Stomach (tissue), 19 donors: ENCODE measurements around the gene C1orf216. TPM values are rescaled to one million over a fixed set of nuclear protein-coding genes. Genes with fewer than 3 reads are reported as not detected.

ENCODE experiments used
- DNase-seq, 2 donors: peaks; one replicate each; pipeline versions ENCODE4 v3.0.0 to v3.0.0-alpha.2; 2013 to 2019
- H3K27ac ChIP-seq, 5 donors: fragments of 200-600 bp in 4 of 5; sonication (generic) in 4 of 5; one replicate each; pipeline ENCODE4 v1.5.1; 2013 to 2019; ENCODE audit warnings: mild to moderate bottlenecking in 1 of 5, moderate library complexity in 1 of 5
- H3K27me3 ChIP-seq, 3 donors: fragments of 200-600 bp; sonication (generic); one replicate each; pipeline ENCODE4 v1.5.1; 2017 to 2019; ENCODE audit warnings: mixed run types in 1 of 3
- H3K36me3 ChIP-seq, 4 donors: fragments of 200-600 bp; sonication (generic); 1 replicate in 3 of 4; 2 replicates in 1 of 4; pipeline ENCODE4 v1.5.1; 2016 to 2019
- H3K4me1 ChIP-seq, 4 donors: fragments of 200-600 bp; sonication (generic); one replicate each; pipeline ENCODE4 v1.5.1; 2016 to 2019
- H3K4me3 ChIP-seq, 4 donors: fragments of 200-600 bp; sonication (generic) in 3 of 4; one replicate each; pipeline ENCODE4 v1.5.1; 2016 to 2019; ENCODE audit warnings: mild to moderate bottlenecking in 1 of 4
- H3K9me3 ChIP-seq, 4 donors: fragments of 200-600 bp; sonication (generic); one replicate each; pipeline ENCODE4 v1.5.1; 2016 to 2019
- EP300 ChIP-seq: sonication (generic); formaldehyde crosslinking; IDR thresholded peaks from one replicate; pipeline ENCODE4 v1.6.1; 2017; ENCODE audit warnings: antibody characterized with exemption
- POLR2A ChIP-seq, 4 donors: fragments of 450-650 bp; IDR thresholded peaks; one replicate each; pipeline ENCODE4 v1.6.1; 2016; ENCODE audit warnings: antibody characterized with exemption in 4 of 4, control low read depth in 2 of 4, mild to moderate bottlenecking in 1 of 4, moderate library complexity in 1 of 4
- POLR2AphosphoS5 ChIP-seq, 3 donors: sonication (generic); formaldehyde crosslinking; IDR thresholded peaks; one replicate each; pipeline ENCODE4 v1.6.1; 2016; ENCODE audit warnings: antibody characterized with exemption in 3 of 3
- whole genome bisulfite sequencing, 5 donors: extraction: QIAGEN DNeasy Blood & Tissue Kit in 3 of 5; methylation state at CpG; one replicate each; pipeline versions ENCODE4 v1.1.5 to v1.1.7; 2013 to 2018; 5-methylcytosine and 5-hydroxymethylcytosine counted together
- intact Hi-C: fragments of 100-400 bp; cut with DNase I; formaldehyde crosslinking; loops from one replicate; pipeline ENCODE4 v1.15.1; 2023; ENCODE audit warnings: low total_unique reads
- long read RNA-seq, 10 donors: transcript quantifications; one replicate each; lab custom pipeline, GENCODE V29; 2026
- polyA plus RNA-seq, 3 donors: library from polyadenylated mRNA; stranded (reverse); fragments of 200-250 nt; gene quantifications; one replicate each; pipeline ENCODE4 v1.2.3, GENCODE V29; 2013
- total RNA-seq, 5 donors: library from RNA; depleted of rRNA; stranded (reverse); fragments of >200 nt; gene quantifications; one replicate each; pipeline versions ENCODE4 v1.1.0 to v1.2.3, GENCODE V29; 2014 to 2016
- TF ChIP-seq, protein P1 (sequence below), 7 experiments: fragments of 450-650 bp in 4 of 7; fragments of 200-600 bp in 3 of 7; sonication (generic) in 3 of 7; IDR thresholded peaks; one replicate each; pipeline ENCODE4 v1.5.1; 2016 to 2019; ENCODE audit warnings: antibody characterized with exemption in 7 of 7, control low read depth in 2 of 7, mild to moderate bottlenecking in 1 of 7
- donor health status: healthy with polysubstance abuse.
- donor health status: Bipolar disorder and iron deficiency.
- donor health status: healthy.

Gene C1orf216, protein sequence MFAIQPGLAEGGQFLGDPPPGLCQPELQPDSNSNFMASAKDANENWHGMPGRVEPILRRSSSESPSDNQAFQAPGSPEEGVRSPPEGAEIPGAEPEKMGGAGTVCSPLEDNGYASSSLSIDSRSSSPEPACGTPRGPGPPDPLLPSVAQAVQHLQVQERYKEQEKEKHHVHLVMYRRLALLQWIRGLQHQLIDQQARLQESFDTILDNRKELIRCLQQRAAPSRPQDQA
- total RNA-seq: 10 to 100 TPM in 2 of 5 donors, 1 to 10 TPM in 3; 1.4 to 40.8 (median 6.4) TPM
- polyA plus RNA-seq: 1 to 10 TPM; 4.0 to 7.6 (median 4.3) TPM
- long read RNA-seq, donor 1, partial matches to known transcripts: 0 of 2 reads
- long read RNA-seq, donor 1, other reads (novel, unspliced or antisense): 0 of 2 reads
- long read RNA-seq, donor 2, partial matches to known transcripts: 0 of 3 reads
- long read RNA-seq, donor 2, other reads (novel, unspliced or antisense): 0 of 3 reads
- long read RNA-seq, donor 3, partial matches to known transcripts: 0 of 2 reads
- long read RNA-seq, donor 3, other reads (novel, unspliced or antisense): 0 of 2 reads
- long read RNA-seq, donor 4, partial matches to known transcripts: 0 of 1 reads
- long read RNA-seq, donor 4, other reads (novel, unspliced or antisense): 0 of 1 reads
- long read RNA-seq, donor 5, transcript C1orf216-201 (2 exons, 3,218 nt): major isoform, 7 of 7 reads
- long read RNA-seq, donor 5, partial matches to known transcripts: 0 of 7 reads
- long read RNA-seq, donor 5, other reads (novel, unspliced or antisense): 0 of 7 reads
- long read RNA-seq, donor 6: 0 reads
- long read RNA-seq, donor 7, transcript C1orf216-201 (2 exons, 3,218 nt): major isoform, 9 of 9 reads
- long read RNA-seq, donor 7, partial matches to known transcripts: 0 of 9 reads
- long read RNA-seq, donor 7, other reads (novel, unspliced or antisense): 0 of 9 reads
- long read RNA-seq, donor 8, transcript C1orf216-201 (2 exons, 3,218 nt): major isoform, 6 of 6 reads
- long read RNA-seq, donor 8, partial matches to known transcripts: 0 of 6 reads
- long read RNA-seq, donor 8, other reads (novel, unspliced or antisense): 0 of 6 reads
- long read RNA-seq, donor 9, transcript C1orf216-201 (2 exons, 3,218 nt): major isoform, 6 of 6 reads
- long read RNA-seq, donor 9, partial matches to known transcripts: 0 of 6 reads
- long read RNA-seq, donor 9, other reads (novel, unspliced or antisense): 0 of 6 reads
- long read RNA-seq, donor 10, partial matches to known transcripts: 0 of 2 reads
- long read RNA-seq, donor 10, other reads (novel, unspliced or antisense): 0 of 2 reads

DNA sequence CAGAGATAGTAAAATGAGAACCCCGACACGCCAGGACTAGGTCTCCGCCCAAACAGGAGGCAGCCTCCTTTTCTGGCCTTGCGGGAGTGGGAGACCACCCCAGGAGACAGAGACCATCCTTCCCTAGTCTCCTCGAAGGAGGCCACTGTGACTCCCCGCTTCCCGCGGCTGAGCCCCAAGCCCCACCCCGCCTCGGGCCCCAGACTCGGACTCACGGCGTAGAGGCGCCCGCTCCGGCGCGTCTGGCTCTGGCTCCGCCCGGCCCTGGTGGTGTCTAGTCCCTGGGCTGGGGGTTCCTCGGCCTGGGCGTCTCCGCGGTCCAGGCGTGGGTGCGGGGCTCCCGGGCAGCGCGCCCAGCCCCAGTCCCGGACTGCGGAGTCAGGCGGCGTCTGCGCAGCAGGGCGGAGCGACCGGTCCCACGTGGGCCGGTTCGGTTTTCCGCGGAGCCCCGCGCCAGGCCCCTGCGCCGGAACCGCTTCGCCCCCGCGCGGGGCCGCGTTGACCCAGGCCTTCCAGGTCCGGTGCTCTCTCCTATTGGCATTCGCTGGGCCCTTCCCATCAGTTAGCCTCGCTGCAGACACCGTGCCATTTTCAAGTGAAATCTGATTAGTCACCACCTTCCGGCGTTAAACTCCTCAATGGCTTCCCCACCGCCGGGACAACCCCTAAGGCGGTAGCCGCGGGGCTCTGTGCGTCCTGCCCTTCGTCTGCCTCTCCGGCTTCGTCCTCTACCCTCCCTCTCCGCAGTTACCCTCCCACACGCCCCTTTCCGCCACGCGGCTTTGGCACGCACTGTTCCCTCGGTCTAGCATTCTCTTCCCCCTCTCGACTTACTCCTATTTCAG, at the start of gene C1orf216:
C1orf216 (minus strand) TSS at position 393 of the 845 bp plus-strand sequence. CDS start 2,563 bp downstream, outside the sequence.
- H3K9me3 ChIP-seq: no peaks in the 10 kb centered on the region
- no peaks in the 10 kb centered on the region for H3K27me3 ChIP-seq
- H3K4me3 ChIP-seq: peak within 1 kb of the TSS; percentile 72 to 91 (median 77)
- intact Hi-C loops: loop anchor here (5.0 kb wide), 1 partner anchor 151 kb away; no protein-coding TSS in a partner anchor
- peaks cover 11 to 44% (median 41%) of the 10 kb centered on the region in 4 donors for H3K4me1 ChIP-seq
- TF ChIP-seq POLR2AphosphoS5 (IDR thresholded peaks at IDR 0.05) (peak in 2 of 3 donors; percentile 4 to 10), EP300 (no peak), POLR2A (IDR thresholded peaks at IDR 0.05) (no peak)
- TF ChIP-seq, protein P1, sequence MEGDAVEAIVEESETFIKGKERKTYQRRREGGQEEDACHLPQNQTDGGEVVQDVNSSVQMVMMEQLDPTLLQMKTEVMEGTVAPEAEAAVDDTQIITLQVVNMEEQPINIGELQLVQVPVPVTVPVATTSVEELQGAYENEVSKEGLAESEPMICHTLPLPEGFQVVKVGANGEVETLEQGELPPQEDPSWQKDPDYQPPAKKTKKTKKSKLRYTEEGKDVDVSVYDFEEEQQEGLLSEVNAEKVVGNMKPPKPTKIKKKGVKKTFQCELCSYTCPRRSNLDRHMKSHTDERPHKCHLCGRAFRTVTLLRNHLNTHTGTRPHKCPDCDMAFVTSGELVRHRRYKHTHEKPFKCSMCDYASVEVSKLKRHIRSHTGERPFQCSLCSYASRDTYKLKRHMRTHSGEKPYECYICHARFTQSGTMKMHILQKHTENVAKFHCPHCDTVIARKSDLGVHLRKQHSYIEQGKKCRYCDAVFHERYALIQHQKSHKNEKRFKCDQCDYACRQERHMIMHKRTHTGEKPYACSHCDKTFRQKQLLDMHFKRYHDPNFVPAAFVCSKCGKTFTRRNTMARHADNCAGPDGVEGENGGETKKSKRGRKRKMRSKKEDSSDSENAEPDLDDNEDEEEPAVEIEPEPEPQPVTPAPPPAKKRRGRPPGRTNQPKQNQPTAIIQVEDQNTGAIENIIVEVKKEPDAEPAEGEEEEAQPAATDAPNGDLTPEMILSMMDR (IDR thresholded peaks at IDR 0.05): no peak
- peaks cover 0 to 19% (median 15%) of the 10 kb centered on the region in 4 donors for H3K36me3 ChIP-seq
- peak; percentile 49 to 92 for DNase-seq
- 0 to 1% (median 0%) methylated on average over 50 to 76 of the region's 76 CpGs for WGBS, 5 donors
- H3K27ac ChIP-seq: peak within 1 kb of the TSS; percentile 34 to 89 (median 83)

DNA sequence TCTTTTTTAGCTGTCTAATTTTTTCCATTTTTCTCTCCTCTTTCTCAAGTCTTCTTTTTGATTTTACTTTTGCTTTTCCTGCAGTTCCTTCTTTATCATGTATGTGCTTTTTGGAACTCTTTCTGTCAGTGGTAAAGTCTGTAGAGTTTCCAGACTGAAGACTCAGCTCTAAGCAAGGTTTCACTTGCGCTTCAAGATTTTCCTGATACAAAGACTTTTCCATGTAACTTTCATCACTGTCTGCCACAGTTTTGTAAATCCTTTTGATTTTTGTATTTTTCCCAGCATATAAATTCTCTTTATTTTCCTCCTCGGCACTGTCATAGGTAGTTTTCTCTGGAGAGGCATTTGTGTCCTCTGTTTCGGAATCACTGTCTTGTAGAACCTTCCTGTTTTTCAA, 45.6 kb upstream of the C1orf216 start:
- Histone ChIP-seq H3K4me1 (peaks cover 0 to 11% (median 8%) of the 10 kb centered on the region in 4 donors), H3K4me3 (no peak overlapping the region), H3K9me3 (no peaks in the 10 kb centered on the region), H3K36me3 (no peaks in the 10 kb centered on the region), H3K27me3 (no peaks in the 10 kb centered on the region), H3K27ac (no peak overlapping the region)
- no peak for DNase-seq
- intact Hi-C loops: no loop called here
- TF ChIP-seq, protein P1 (IDR thresholded peaks at IDR 0.05): no peak
- TF ChIP-seq EP300: no peak
- TF ChIP-seq POLR2A (IDR thresholded peaks at IDR 0.05): no peak
- no peak for TF ChIP-seq POLR2AphosphoS5 (IDR thresholded peaks at IDR 0.05)
- 92 to 97% (median 96%) methylated on average over 3 of the region's 3 CpGs for WGBS, 5 donors

- H3K36me3 ChIP-seq: no peaks in the 10 kb centered on the region
- intact Hi-C loops: no loop called here
These were observed 44.5 kb upstream of the C1orf216 start for GRCh38 chr1:35763201-35763600.

More at GRCh38 chr1:35763201-35763600, 44.5 kb upstream of the C1orf216 start:
- no peaks in the 10 kb centered on the region for H3K27me3 ChIP-seq
- H3K4me3 ChIP-seq: no peak overlapping the region
- TF ChIP-seq POLR2AphosphoS5 (IDR thresholded peaks at IDR 0.05): no peak
- no peak for TF ChIP-seq EP300
- no peak for TF ChIP-seq POLR2A (IDR thresholded peaks at IDR 0.05)
- TF ChIP-seq, protein P1 (IDR thresholded peaks at IDR 0.05): no peak
- no peak overlapping the region for H3K27ac ChIP-seq
- H3K4me1 ChIP-seq: no peaks in the 10 kb centered on the region
- no peak for DNase-seq
- no peaks in the 10 kb centered on the region for H3K9me3 ChIP-seq
